Limb (tissue), 2 donors: ENCODE data around the gene NAALADL2.
"Not testable (repeated sequence)": the region's sequence is repeated elsewhere in the genome, so short reads cannot be mapped to it uniquely, and the experiment has no call there.

Experiments
- DNase-seq, 2 donors: peaks; one replicate each; pipeline ENCODE4 v3.0.0-alpha.2; 2016; ENCODE audit errors: extremely low spot score in 2 of 2

Gene NAALADL2

GRCh38 chr3:175735866-175736265 is 876.7 kb downstream of the NAALADL2 start:
- no peak for DNase-seq

GRCh38 chr3:175737646-175738572 is 878.8 kb downstream of the NAALADL2 start:
- DNase-seq = no peak

- no peak for DNase-seq
These were observed 882.8 kb downstream of the NAALADL2 start for GRCh38 chr3:175741951-175742350.

- no peak for DNase-seq
These were observed 884.7 kb downstream of the NAALADL2 start for GRCh38 chr3:175743733-175744400.

- no peak for DNase-seq
These were observed 887.2 kb downstream of the NAALADL2 start for GRCh38 chr3:175746308-175746707.

- DNase-seq = no peak
These were observed 889.1 kb downstream of the NAALADL2 start for GRCh38 chr3:175748087-175748730.

- no peak for DNase-seq
These were observed 890.8 kb downstream of the NAALADL2 start for GRCh38 chr3:175749981-175750380.

GRCh38 chr3:175751089-175751488 is 892.0 kb downstream of the NAALADL2 start:
- DNase-seq = no peak

GRCh38 chr3:175763948-175764347 is 904.8 kb downstream of the NAALADL2 start:
- no peak for DNase-seq

GRCh38 chr3:175764722-175765121 is 905.6 kb downstream of the NAALADL2 start:
- no peak for DNase-seq

- no peak for DNase-seq
These were observed 911.3 kb downstream of the NAALADL2 start for GRCh38 chr3:175770426-175770825.

GRCh38 chr3:175777495-175777894 is 918.4 kb downstream of the NAALADL2 start:
- no peak for DNase-seq

- no peak for DNase-seq
These were observed 918.8 kb downstream of the NAALADL2 start for GRCh38 chr3:175777965-175778364.

- DNase-seq = no peak
These were observed 919.9 kb downstream of the NAALADL2 start for GRCh38 chr3:175778994-175779393.

GRCh38 chr3:175787109-175787508 is 928.0 kb downstream of the NAALADL2 start:
- not testable (repeated sequence) for DNase-seq

- DNase-seq = no peak
These were observed 933.1 kb downstream of the NAALADL2 start for GRCh38 chr3:175792245-175792644.

GRCh38 chr3:175798326-175798725 is 939.2 kb downstream of the NAALADL2 start:
- no peak for DNase-seq

- no peak for DNase-seq
These were observed 946.7 kb downstream of the NAALADL2 start for GRCh38 chr3:175805825-175806224.

- DNase-seq = no peak
These were observed 948.0 kb downstream of the NAALADL2 start for GRCh38 chr3:175807175-175807574.

- no peak for DNase-seq
These were observed 959.8 kb downstream of the NAALADL2 start for GRCh38 chr3:175818811-175819464.

GRCh38 chr3:175822766-175823491 is 963.8 kb downstream of the NAALADL2 start:
- DNase-seq = not testable (repeated sequence)
